NOMO-1 treated with dmso at 0.1 percent for 144 hours (cell line): Measurements from ENCODE around the gene MRPL55.
A peak's percentile ranks its signal among the peaks of the same experiment; 100 is the strongest.

ENCODE experiments used
- DNase-seq: peaks from one replicate; lab custom pipeline; 2025; ENCODE audit not compliant: unreplicated experiment; lab: John Stamatoyannopoulos, UW

MRPL55 gene

DNA sequence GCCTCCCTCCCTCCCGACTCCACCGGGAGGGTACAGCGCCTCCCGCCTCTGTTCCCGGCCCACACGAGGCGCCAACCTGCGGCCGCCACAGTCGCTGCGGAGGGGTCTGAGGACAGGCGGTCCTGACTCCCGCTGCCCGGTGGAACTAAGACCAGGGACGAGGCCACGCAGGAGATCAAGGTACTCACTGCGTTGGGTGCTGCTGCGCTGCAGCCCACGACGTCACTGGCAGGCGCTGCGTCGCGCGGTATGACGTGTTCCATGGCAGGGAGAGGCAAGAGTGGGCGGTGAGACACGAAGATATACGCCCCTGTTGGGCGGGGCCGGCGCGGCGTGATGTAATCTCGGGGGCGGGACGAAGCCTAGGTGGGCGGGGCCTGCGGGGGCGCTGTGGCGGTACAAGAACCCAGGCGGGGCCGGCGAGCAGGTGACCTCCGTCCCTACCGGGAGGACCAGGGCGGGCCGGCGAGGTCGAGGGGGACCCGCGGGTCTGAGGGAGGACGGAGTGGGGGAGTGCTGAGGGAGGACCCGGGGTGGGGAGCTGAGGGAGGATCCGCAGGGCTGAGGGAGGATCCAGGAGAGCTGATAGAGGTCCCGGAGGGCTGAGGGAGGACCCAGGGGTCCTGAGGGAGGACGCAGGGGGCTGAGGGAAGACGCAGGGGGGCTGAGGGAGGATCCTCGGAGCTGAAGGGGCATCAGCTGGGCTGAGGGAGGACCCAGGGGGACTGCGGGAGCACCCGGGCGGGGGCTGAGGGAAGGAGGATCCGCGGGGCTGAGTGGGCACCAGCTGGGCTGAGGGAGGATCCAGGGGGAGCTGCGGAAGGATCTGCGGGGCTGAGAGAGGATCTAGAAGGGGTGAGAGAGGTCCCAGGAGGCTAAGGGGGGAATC, at the start of gene MRPL55:
Gene MRPL55, minus strand, starts transcription at position 227 of the 889 bp plus-strand sequence. CDS start 1,039 bp downstream, outside the sequence.
- peak; percentile 90 for DNase-seq

DNA sequence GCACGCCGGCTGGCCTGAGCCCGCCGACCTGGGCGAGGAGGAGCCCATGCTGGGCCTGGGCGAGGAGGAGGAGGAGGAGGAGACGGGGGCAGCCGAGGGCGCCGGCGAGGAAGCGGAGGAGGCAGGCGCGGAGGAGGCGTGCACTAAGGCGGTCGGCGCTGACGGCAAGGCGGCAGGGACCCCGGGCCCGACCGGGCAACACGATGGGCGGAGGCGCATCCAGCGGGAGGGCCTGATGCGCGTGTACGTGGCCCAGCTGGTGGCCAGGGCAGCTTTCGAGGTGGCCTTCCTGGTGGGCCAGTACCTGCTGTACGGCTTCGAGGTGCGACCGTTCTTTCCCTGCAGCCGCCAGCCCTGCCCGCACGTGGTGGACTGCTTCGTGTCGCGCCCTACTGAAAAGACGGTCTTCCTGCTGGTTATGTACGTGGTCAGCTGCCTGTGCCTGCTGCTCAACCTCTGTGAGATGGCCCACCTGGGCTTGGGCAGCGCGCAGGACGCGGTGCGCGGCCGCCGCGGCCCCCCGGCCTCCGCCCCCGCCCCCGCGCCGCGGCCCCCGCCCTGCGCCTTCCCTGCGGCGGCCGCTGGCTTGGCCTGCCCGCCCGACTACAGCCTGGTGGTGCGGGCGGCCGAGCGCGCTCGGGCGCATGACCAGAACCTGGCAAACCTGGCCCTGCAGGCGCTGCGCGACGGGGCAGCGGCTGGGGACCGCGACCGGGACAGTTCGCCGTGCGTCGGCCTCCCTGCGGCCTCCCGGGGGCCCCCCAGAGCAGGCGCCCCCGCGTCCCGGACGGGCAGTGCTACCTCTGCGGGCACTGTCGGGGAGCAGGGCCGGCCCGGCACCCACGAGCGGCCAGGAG, 49.3 kb upstream of the MRPL55 start:
- DNase-seq: no peak

DNA sequence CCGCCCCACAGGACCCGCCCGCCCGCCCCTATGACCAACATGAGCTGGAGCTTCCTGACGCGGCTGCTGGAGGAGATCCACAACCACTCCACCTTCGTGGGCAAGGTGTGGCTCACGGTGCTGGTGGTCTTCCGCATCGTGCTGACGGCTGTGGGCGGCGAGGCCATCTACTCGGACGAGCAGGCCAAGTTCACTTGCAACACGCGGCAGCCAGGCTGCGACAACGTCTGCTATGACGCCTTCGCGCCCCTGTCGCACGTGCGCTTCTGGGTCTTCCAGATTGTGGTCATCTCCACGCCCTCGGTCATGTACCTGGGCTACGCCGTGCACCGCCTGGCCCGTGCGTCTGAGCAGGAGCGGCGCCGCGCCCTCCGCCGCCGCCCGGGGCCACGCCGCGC, 48.6 kb upstream of the MRPL55 start:
- no peak for DNase-seq

DNA sequence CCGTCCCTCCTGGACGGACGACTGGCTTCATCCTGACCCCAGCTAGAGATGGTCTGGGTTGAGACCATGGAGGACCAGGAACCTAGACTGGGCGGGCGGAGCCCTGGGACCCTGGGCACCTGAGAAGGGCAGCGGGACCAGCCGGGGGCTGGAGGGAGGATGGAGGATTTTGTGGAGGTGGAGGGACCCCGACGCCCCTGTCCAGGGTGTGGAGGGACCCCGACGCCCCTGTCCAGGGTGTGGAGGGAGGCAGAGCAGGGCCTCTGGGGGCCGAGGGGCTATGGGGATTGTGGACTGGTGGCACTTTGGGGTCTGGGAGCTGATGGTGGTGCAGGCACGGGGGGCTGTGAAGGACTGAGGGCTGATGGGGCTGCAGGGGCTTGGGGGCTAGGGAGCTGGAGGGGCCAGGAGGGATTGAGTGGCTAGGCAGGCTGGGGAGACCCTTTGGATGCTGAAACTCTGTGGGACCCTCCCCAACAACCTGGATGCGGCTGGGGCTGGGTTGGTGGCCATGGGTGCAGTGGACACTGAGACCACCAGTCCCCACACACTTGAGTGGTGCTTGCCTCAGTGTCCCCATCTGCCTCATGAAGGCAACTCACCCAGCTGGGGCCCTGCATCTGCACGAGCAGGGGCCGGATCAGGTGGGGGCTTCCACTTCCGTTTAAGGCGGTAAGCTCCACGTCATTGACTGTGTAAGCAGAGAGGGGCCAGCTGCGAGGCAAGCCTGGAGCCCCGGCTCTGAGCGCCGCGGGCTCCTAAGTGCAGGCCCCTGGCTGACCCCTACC, 48.0 kb upstream of the MRPL55 start:
- no peak for DNase-seq

DNA sequence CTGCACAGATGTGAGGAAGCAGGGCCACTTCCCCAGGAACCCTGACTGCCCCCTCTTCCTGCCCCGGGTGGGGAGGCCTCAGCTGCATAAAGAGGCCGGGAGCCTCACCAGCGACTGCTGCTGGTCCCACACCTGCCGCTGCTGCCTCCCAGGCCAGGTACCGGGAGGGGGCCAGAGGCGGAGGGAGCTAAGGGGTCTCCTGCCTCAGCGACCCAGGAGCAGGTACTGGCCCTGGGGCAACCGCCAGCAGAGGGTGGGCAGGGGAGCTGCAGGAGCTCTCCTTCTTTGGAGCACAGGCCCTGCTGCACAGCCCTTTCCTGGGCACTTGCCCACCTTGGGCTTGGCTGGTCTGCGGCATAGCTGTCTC, 47.4 kb upstream of the MRPL55 start:
- no peak for DNase-seq

DNA sequence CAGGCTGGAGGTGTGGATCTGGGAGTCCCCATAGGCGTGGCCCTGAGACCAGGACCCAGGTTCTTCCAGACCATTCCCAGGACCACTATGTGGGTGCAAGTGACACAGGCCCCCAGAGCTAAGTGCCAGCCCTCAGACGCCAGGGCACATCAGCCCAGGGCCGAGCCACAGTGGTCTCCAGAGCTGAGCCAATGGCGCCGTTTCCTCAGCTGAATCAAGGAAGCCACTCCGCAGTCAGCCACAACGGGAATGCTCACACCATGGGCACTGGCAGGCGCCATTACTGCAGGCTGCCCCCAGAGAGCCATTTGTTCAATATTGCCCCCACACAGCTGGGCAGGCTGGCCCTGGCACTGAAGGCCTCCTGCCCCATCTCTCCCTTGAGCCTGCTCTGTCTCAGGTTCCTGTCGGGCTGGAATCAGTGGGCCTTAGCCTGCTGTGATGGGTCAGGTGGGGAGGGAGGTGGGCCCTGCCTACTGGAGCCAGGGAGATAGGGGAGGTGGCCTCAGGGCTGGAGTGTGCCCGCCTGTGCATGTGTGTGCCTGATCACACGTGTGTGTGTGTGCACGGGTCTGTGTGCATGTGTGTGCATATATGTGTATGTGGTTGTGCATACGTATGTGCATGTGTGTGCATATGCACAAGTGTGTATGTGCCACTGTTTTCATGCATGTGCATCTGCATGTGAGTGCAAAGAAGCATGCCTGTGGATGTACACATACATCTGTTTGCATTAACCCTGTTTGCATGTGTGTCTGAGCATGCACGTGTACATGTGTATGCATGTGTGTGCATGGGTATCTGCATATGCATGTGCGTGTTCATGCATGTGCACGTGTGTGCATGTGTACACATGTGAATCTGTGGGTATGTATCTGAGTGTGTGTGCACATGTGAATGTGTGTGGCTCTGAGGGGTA, 46.8 kb upstream of the MRPL55 start:
- DNase-seq: no peak

DNA sequence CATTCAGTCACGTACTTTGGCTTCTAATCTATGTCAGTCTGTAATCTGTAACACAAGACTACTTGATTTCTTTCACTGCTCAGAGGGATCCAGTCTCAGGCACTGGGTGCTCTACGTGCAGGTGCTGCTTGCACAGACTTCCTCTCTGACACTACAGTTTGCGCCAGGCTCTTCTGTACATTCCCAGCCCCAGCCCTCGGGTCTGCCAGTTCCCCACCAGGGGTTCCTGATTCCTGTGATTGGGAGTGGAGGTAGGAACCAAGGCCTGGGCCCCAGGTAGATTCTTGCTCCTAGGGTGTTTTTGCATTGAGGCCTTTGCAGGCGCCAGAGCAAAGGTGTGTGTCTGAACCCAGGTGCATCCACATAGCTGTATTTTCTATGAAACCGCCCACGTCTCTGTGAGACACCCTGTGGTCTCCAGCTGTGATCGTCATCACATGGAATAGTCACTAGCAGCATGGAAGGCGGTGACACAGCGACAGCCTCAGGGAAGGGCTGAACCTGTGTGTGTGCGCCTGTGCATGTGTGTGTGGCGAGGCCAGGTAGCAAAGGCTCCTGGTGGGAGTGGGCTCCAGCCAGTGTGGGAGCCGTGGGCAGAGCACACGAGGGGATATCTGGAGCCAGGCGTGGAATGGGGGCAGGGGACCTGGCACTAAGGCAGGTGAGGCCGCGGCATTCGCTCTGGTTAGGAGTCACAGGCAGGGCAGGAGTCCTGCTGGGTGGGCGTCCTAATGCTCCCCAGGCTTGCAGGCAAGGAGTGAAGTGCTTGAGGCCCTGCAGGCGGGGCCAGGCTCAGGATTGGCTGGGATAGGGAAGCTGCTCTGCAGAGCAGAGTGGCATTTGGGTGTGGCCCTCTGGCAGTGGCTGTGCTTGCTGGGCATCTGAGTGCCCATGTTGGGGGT, 45.8 kb upstream of the MRPL55 start:
- no peak for DNase-seq

DNA sequence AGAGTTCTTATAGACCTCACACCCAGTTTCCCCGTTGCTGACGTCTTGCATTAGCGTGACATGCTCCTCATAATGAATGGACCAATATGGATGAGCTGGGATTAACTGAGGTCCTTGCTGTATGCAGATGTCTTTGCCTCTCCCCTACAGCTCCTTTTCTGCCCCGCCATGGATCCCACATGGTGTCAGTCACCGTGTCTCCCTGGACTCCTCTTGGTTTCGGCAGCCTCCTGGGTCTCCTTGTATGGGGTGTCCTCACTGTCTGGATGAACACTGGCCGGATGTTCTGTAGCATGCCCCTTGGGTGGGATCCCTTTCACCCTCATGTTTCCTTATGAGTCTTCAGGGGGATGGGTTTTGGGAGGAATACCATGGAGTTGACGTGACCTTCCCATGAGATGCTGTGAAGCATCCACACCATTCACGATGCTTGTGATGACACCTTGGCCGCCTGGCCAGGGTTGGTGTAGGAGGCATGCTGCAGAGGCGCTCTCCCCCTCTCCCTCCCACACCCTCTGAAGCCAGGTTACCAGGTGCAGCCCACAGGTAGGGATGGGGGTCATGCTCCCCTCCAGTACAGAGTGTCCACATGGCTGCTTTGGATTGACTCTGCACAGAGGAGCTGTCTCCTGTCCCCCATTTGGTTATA, 45.0 kb upstream of the MRPL55 start:
- no peak for DNase-seq

DNA sequence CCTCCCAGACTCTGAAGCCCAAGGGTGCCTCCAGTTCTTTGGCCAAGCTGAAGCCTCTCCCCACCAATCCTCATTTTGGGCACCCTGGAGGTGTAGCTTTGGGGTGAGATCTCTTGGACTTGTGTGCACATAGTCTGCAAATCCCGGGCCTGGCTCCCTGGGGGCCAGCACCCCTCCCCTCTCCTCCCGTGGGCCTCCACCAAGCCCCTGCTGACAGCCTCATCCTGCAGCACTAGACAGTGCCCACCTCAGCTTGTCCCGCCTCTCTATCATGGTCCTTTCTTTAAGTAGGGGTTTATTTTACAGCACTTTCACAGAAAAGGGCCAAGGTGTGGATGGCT, 43.8 kb upstream of the MRPL55 start:
- DNase-seq: no peak

DNA sequence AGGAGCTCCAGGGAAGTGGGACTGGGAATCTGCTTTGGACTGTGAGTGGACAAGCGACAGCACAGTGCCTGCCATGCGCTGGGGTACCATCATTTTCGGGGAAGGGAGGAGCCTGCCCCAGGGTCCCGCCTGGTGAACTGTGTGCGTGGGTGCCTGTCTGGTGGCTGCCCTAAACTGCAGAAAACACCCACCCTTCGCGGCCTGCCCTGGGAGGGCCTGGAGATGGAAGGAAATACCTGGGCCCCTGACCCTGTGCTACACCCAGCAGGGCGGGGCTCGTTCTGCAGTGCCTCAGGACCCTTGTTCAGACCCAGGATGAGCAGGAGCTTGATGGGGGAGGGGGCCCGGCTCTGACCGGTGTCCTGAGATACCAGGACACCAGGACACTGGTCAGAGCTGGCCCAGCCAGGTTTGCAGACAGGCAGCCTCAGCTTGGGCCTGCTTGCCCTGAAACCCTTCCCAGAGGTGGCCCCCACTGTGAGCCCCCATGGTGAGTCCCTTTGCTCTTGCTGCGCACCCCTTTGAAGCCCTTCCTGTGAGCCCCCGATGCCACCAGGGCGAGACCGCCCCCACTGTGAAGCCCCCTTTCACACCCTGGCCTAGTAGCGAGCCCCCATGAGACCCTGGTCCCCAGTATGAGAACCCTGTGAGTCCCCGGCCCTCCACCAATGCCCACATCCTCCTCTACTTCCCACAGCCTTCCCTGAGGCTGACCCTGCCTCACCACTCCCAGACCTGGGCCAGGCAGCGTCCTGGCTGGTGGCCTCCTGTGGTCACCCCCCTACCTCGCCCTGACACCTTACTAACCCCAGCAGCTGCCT, 43.2 kb upstream of the MRPL55 start:
- no peak for DNase-seq

DNA sequence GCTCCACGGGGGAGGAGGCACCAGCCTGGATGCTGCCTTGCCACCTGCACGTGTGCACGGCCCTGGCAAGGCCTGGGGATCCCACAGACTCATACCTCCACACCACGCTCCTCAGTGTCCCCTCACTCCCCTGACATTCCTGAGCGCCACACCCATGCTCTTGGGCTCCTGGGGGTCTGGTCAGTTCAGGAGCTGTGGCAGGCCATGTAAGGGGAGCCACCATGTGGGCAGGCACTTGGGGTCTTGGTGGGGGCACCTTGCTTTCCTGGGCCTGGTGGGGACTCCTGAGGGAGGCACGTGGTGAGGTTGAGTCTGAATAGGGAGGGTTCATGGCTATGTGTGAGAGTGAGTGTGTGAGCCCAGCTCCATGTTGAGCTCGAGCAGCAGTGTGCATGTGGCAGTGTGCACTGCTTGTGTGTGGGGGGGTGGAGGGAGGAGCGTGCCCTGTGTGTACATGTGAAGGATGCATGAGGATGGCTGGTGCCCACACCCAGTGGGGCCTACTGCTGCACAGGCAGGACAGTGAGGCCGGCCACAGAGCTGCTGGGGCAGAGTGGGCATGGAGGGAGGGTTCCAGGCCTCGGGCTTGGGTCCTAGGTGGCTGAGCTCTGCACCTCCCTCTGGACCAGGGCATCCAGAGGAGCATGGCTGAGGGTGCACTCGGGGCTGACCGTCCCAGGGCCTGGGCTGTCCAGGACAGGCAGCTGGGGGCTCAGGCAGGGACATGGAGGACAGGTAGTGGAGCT, 42.3 kb upstream of the MRPL55 start:
- no peak for DNase-seq

DNA sequence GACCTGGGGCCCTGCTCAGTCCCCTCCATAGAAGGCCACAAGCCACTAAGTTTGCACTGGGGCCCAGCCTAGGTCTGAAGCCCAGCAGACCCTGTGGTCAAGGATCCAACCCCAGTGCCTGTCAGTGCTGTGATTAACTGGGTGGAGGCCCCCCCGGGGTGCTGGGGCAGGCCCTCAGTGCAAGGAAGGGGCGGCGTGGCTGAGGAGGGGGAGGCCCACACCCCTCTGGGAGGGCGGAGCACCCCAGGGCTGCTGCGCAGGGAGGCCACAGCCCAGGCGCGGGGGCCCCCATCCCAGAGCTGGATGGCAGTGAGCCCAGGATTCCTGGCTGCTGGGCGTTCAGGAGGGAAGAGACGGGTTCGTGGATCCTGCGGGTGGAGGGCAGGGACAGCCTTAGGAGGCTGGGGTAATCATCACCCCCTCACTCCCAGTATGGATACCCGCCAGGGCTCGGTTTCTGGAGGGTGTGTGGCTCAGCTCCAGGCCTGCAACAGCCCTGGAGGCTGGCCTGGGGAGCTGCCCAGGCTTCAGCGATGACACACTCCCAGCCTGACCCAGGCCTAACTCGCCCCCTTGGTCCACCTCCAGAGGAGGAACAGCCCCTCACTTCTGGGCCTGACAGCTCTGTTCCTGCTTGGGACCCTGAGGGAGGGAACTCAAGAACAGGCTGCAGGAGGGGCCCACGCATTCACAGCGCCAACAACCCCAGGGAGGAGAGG, 41.5 kb upstream of the MRPL55 start:
- no peak for DNase-seq

DNA sequence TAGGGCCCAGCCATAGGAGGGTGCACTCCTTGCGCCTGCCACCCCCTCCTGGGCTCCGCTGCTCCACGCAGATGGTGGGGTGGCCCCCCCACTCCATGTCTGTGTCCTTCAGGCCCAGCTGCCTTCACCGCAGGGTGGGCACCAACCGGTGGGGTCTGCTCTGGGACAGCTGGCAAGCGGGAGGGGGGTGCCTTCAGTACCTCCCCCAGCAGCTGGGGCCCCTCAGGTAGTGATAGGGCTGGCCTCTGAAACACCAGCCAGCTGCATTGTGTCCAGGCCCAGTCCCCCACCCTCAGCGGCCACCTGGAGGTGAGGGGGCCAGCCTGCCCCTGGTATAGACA, 41.0 kb upstream of the MRPL55 start:
- DNase-seq: no peak

DNA sequence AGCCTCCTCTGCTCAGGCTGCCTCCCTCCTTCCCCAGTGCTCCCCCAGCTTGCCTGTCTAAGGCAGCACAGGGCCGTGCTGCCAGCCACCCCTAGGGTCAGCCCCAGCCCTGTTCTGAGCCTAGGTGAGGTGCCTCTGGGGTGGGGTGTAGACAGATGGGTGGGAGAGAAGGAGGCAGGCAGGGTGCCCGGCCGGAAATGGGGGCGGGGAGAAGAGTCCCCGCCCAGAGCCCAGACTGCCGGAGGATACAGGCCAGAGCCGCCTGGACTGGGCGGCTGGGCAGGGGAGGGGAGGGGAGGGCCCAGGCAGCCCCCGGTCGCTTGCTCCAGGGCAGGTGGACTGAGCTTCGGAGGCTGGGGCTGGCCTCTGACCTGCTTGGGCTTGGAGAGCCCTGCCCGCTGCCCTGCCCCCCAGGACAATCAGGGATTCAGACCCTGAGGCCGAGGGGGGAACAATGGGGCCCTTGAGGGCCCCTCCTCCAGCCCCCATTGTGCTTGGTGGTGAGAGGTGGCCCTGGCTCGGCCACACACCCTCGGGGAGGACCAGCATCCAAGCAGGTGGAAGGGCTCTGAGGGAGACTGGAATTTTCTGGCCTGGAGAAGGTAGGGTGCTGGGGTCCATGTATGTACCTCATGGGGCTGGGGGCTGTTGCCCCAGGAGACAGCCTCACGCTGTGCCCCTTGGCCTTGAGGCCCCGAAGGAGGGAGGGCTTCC, 40.5 kb upstream of the MRPL55 start, which contains the start of gene GJC2:
Gene GJC2, plus strand, starts transcription at position 525 of the 714 bp plus-strand sequence. CDS start 7,829 bp downstream, outside the sequence.
- DNase-seq: no peak

DNA sequence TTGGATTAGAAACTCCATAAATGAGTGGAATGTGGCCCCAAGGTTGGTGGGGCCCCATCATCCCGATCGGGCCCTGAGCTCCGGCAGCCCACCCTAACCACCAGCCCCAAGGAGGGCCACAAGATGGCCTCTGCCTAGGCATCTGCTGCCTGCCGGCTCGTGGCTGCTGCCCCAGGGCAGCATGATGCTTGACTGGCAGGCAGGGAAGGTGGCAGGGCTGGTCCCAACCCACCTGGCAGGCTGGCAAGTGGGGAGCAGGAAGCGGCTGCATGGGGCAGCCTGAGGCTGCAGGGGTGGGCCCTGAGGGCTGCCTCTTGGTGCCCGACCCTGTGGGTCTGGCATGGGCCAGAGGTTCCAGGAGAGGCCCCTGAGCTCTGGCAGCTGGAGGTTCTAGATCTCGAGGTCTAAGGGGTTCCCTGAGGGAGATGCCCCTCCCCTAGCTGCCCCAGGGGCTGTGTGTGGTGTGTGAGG, 39.9 kb upstream of the MRPL55 start:
- no peak for DNase-seq
